HG02943 (cell line): Measurements from ENCODE around the gene AHNAK.
"Not testable (repeated sequence)": the region's sequence is repeated elsewhere in the genome, so short reads cannot be mapped to it uniquely, and the experiment has no call there.

Experiments used
- ATAC-seq: cut with Tn5 transposase; IDR thresholded peaks from one replicate; pipeline ENCODE4 v1.9.1; 2021; ENCODE audit warnings: mild to moderate bottlenecking, low read depth, moderate library complexity; ENCODE audit not compliant: unreplicated experiment

The AHNAK gene

DNA sequence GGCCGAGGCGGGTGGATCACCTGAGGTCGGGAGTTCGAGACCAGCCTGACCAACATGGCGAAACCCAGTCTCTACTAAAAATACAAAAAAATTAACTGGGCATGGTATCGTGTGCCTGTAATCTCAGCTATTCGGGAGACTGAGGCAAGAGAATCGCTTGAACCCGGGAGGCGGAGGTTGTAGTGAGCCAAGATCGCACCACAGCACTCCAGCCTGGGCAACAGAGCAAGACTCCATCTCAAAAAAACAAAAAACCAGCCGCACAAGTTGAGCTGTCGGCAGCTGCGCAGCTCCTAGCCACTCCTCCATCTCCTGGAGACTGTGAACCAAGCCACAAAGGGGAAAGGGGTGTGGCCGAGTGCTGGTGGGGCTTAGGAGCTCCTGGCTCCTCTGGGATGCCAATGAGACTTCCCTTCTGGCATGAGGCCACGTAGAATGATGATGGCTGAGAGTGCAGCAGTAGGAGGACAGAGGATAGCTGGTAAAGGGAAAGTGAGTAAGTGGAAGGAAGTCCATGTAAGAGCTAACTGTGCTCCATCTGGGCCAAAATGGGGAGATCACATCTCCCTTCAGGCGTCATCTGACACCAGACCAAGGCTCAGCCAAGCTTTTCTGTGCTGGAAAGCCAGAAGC is 47.2 kb downstream of the AHNAK start:
- not testable (repeated sequence) for ATAC-seq

DNA sequence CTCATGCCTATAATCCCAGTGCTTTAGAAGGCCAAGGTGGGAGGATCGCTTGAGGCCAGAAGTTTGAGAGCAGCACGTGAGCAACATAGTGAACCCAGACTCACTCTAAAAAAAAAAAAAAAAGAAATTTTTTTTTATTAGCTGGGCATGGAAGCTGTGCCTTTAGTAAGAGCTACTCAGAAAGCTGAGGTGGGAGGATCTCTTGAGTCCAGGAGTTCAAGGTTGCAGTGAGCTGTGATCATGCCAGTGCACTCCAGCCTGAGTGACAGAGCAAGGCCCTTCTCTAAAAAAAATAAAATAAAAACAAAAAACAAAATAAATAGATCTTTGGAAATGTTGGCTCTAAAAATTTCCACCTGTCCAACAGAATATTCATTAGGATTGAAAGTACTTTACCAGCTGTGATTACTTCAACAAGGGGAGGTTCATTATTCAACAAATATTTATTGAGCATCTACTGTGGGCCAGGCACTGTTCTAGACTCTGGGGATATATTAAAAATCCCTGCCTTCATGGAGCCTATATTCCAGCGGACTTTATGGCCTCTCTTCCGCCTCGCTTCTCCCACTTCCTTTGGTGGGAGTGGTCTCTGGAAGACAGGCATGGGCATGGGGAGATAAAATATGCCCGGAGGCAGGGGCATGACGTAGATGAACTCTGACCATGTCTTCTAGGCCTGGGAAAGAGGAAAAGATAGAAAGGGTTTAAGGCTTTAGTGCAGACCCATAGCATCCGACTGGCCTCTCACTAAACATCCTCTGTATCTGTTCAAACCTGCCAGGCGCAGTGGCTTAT is 47.9 kb downstream of the AHNAK start:
- ATAC-seq = no peak

- ATAC-seq = no peak
Measured at GRCh38 chr11:62498031-62498430, 48.6 kb downstream of the AHNAK start.

GRCh38 chr11:62497132-62497801 is 49.3 kb downstream of the AHNAK start:
- ATAC-seq = no peak

- no peak for ATAC-seq
Measured at GRCh38 chr11:62496676-62497075, 49.9 kb downstream of the AHNAK start.

DNA sequence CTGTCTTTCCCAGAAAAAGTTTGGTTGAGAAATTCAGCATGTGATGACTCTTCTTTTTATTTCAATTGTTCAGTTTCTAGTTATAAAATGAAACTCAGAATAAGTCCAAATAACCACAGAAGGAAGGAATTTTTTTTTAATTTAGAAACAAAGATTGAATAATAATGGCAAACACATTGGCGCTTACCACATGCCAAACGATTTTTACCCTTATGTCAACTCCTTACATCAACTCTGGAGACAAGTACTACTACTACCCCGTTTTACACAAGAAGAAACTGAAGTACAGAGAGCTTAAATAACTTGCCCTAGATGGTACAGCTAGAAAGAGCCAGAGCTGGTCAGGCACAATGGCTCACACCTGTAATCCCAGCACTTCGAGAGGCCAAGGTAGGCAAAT is 52.4 kb downstream of the AHNAK start:
- no peak for ATAC-seq

DNA sequence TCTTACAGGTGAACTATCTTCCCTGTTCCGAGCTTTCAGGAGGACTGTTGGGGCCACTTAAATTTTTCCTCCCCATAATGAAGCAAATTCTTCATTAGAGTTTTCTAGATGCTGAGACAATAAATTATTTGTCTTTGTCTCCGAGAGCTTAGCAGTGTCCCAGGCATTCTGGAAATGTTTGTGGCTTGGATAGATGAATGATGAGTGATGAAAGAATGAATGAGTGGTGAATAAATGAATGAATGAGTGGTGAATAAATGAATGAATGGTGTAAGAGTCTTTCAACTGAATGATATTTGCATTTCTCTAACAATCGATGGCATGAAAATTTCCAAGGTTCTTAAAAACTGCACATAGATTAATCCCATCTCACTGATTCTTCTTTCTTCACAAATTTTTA is 52.8 kb downstream of the AHNAK start:
- no peak for ATAC-seq

DNA sequence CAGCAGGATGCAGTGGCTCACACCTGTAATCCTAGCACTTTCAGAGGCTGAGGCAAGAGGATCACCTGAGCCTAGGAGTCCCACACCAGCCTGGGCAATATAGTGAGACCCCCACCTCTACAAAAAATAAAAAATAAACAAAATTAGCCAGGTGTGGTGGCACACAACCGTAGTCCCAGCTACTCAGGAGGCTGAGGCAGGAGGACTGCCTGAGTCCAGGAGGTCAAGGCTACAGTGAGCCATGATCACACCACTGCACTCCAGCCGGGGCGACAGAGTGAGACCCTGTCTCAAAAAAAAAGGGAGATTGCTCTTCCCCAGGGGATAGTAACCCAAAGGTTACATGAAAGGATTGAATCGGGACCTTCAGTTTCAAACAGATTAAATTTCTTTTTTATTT is 54.0 kb downstream of the AHNAK start:
- no peak for ATAC-seq

DNA sequence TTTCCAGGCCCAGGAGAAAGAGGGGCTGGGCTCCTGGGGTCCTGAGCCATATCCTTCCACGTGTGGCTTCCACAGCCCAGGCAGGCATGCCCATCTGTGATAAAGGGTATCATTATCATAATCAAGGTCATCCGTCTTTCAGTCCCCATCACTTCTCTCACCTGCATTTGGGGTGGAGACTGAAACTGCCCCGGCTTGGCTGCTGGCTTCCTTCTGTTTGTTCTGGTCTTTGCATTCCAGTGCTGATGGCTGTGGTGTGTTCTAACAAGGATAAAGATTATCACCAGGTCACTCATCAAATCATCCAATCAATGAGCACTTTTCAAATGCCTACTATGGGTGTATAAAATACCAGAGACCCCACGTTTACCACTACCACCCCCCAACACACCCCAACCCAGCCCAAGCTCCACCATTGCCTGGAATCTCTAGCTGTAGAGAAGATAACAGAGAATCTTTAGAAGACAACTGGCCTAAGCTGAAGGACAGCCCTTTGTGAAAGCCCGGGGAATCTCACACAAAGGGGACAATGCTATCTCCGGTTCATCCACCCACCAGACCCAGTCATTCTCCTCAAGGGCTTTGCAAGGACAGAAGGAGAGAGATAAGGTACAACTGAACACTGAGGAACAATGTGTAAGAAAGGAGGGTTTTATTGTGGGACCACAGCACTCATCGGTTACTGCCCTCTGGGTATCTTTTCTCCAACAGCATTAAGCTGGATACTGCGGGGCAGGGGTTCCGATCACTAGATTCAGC is 54.9 kb downstream of the AHNAK start:
- no peak for ATAC-seq

- ATAC-seq = no peak
Measured at GRCh38 chr11:62489204-62489603, 57.4 kb downstream of the AHNAK start.

DNA sequence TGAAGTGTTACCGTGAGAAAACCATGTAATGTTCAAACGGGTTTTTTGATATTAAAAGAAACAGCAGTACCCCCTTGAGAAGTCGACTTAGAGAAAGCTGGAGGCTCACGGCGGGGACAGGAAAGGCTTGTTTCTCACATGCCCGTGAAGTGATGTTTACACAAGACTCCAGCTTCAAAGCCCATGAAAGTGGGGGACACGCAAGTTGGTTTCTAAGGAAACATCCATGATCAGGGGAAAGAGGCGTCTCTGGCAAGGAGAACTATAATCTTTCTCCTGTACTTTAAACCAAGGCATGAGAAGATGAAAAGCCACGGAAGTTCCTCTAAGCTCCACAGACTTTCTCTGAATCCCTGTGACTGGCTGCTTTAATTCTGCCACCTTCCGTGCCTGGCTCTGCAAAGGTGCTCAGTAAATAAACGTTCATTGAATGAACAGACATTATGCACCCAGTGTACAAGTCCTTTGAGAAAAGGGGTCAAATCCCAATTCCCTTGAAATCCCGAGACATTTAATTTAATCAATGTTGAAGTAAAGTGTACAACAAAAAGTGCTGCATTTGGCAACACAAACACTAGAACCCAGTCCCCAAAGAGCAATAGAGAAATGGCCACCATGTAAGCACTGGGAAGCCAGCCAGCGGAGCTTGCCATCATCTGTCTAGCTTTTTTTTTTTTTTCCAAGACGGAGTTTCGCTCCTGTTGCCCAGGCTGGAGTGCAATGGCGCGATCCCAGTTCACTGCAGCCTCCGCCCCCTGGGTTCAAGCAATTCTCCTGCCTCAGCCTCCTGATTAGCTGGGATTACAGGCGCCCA is 58.7 kb downstream of the AHNAK start:
- no peak for ATAC-seq

GRCh38 chr11:62487136-62487535 is 59.5 kb downstream of the AHNAK start:
- no peak for ATAC-seq

- ATAC-seq = no peak
Measured at GRCh38 chr11:62484352-62484751, 62.3 kb downstream of the AHNAK start.

GRCh38 chr11:62482753-62483152 is 63.9 kb downstream of the AHNAK start:
- ATAC-seq = no peak

DNA sequence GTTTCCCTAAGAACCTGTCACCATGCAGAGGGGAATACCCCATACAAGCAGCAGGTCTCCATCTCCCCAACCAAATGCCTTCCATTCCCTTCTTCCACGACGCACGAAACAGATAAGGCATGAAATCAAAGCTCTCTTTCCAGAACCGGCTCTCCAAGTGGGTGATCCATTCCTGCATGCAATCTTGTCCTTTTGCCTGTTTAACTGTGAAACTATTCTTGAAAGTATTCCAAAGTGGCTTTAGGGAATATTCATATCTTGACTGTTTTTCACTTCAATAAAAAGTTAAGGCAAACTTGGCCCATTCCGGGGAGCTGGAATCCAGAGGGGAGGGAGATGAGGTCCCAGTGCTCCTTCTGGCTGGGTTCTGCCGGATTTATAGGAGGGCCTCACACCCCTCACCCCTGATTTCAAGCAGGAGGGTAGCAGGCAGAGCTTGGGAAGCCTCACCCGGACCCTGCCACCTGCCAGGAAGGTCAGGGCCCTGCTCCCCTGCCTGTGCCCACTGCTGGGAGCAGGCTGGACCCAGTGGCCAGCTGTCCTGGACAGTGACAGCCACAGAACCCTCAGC is 66.9 kb downstream of the AHNAK start:
- no peak for ATAC-seq

GRCh38 chr11:62477927-62478326 is 68.7 kb downstream of the AHNAK start:
- ATAC-seq = no peak

DNA sequence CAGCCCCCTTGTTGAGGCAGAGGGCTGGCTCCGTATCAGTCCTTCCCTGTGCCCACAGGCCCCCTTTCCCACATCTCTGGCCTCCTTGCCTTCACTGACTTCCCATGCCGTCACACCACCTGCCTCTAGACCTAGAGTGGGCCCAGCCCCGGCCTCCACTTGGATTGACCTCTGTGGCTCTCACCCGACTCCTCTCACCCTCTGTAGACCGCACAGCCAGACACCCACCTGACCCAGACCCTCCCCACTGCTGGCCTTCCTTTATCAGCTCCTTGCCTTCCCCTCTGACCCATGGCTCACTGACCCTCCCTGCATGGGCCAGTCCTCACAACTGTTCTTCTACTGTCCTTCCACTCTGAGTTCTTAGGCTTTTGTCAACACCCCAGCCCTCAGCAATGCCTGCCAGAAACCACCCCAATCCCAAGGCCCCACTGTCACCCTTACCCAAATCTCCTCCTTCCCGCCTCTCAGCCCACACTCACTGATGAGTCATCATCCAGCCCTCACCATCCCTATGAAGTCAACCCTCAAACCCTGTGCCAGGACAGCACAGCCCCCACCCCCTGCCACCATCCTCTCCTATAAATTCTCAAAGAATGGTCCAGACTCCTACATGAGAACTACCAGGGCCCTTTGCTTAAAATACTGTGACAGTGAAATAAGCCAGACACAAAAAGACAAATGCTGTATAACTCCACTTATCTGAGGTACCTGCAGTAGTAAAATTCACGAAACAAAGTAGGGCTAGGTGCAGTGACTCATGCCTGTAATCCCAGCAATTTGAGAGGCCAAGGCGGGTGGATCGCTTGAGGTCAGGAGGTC is 74.3 kb downstream of the AHNAK start:
- no peak for ATAC-seq

DNA sequence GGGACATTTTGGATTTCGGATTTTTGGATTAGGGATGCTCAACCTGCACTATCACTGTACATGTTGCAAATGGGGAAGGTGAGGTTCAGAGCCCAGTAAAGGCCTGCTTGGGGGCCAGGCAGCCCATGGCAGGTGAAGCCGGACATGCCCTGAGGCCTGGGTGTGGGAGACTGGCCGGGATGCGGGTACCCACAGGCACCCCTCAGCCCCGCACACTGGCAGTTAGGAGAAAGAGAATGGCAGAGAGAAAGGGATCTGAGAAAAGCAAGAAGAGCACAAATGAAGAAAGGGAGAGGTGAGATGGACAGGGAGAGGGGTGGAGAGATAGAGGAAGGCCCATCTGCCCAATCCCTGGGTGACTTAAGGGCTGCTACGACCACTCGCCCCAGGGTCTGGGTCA is 75.0 kb downstream of the AHNAK start:
- no peak for ATAC-seq

DNA sequence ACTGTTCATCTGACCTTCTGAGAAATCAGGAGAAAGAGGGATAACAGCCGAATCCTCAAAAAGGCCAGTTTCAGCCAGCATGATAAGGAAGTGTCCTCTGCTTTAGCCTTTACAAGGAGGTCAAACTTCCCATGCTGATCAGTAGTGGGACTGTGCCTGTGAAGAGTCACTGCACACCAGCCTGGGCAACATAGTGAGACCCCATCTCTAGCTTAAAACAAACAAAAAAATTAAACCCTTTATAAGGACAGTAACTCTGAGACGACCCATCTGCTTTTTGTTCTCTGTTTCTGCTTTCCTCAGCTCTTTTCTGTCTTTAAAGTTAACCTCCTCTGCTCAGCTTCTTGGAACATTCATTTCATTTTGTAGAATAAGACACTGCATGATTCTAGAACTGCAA is 78.0 kb downstream of the AHNAK start:
- ATAC-seq = no peak
